CD4-positive, CD25-positive, alpha-beta regulatory T cell (primary cell): ENCODE data around the gene PDE4D. TPM values are rescaled to one million over a fixed set of nuclear protein-coding genes. Genes with fewer than 3 reads are reported as not detected.

ENCODE experiments used
- ATAC-seq, 2 donors: fragments of 150-1000 bp; cut with Tn5 transposase; one replicate each; pipeline ENCODE4 v1.10.0; 2021; ENCODE audit warnings: low read depth in 2 of 2, moderate number of reproducible peaks in 2 of 2, moderate library complexity in 1 of 2
- DNase-seq, 3 donors: peaks; one replicate each; pipeline versions ENCODE4 v3.0.0 to v3.0.0-alpha.2; 2012 to 2022; ENCODE audit warnings: mixed read lengths in 1 of 3
- H3K27ac ChIP-seq: one replicate; pipeline ENCODE4 v1.7.0; 2013; ENCODE audit warnings: mild to moderate bottlenecking, low read length; ENCODE audit not compliant: insufficient read depth, poor library complexity, severe bottlenecking
- H3K27me3 ChIP-seq: one replicate; pipeline ENCODE4 v1.7.0; 2013; ENCODE audit warnings: low read length; ENCODE audit not compliant: control insufficient read depth, insufficient read depth
- H3K36me3 ChIP-seq: one replicate; pipeline ENCODE4 v1.7.0; 2013; ENCODE audit warnings: mild to moderate bottlenecking, low read length, moderate library complexity; ENCODE audit not compliant: control insufficient read depth, insufficient read depth
- H3K4me1 ChIP-seq: 2 replicates; pipeline ENCODE4 v1.7.0; 2013; ENCODE audit warnings: mild to moderate bottlenecking, low read length; ENCODE audit not compliant: insufficient read depth, control insufficient read depth, poor library complexity, severe bottlenecking
- H3K4me3 ChIP-seq: one replicate; pipeline ENCODE4 v1.7.0; 2013; ENCODE audit warnings: low read depth, mild to moderate bottlenecking, low read length, moderate library complexity
- H3K9me3 ChIP-seq, 2 experiments: 1 replicate in 1 of 2; 2 replicates in 1 of 2; pipeline ENCODE4 v1.7.0; 2013; ENCODE audit warnings: low read length in 2 of 2, mild to moderate bottlenecking in 1 of 2, moderate library complexity in 1 of 2; ENCODE audit not compliant: control insufficient read depth in 2 of 2
- H3K27ac Mint-ChIP-seq, 3 donors: one replicate each; pipeline ENCODE4 v1.8.0; 2020 to 2022; ENCODE audit warnings: mild to moderate bottlenecking in 3 of 3, mixed read lengths in 3 of 3, moderate library complexity in 2 of 3
- H3K27me3 Mint-ChIP-seq: one replicate; pipeline ENCODE4 v1.8.0; 2022; ENCODE audit warnings: mild to moderate bottlenecking, mixed read lengths
- H3K36me3 Mint-ChIP-seq: one replicate; pipeline ENCODE4 v1.8.0; 2020; ENCODE audit warnings: mixed read lengths
- H3K4me1 Mint-ChIP-seq, 4 donors: one replicate each; pipeline ENCODE4 v1.8.0; 2020 to 2022; ENCODE audit warnings: mixed read lengths in 4 of 4, mild to moderate bottlenecking in 1 of 4
- H3K4me3 Mint-ChIP-seq, 4 donors: one replicate each; pipeline ENCODE4 v1.8.0; 2020 to 2022; ENCODE audit warnings: mild to moderate bottlenecking in 4 of 4, mixed read lengths in 4 of 4, moderate library complexity in 3 of 4
- H3K9me3 Mint-ChIP-seq, 7 donors: one replicate each; pipeline ENCODE4 v1.8.0; 2020 to 2022; ENCODE audit warnings: mixed read lengths in 7 of 7, mild to moderate bottlenecking in 3 of 7, moderate library complexity in 2 of 7
- polyA plus RNA-seq, 4 donors: library from polyadenylated mRNA; unstranded; fragments of 300-500 nt; fragmentation: Illumina TruSeq; gene quantifications; one replicate each; pipeline ENCODE4 v1.2.3, GENCODE V29; 2021
- total RNA-seq: library from RNA; stranded (reverse); gene quantifications from one replicate; pipeline ENCODE4 v1.2.3, GENCODE V29; 2022

The PDE4D gene
- total and polyA plus RNA-seq, 5 donors from 2014 or later = 2.1 to 39.9 (median 4.8) TPM

- ATAC-seq = no peak
- Histone ChIP-seq H3K36me3 (no peaks in the 10 kb centered on the region), H3K4me3 (no peak overlapping the region), H3K4me1 (peaks cover 4% of the 10 kb centered on the region), H3K27me3 (peaks cover 7% of the 10 kb centered on the region), H3K27ac (no peak overlapping the region), H3K9me3 (no peaks in the 10 kb centered on the region)
- peaks cover 0 to 12% (median 1%) of the 10 kb centered on the region in 7 donors for H3K9me3 Mint-ChIP-seq
- H3K4me3 Mint-ChIP-seq = no peak overlapping the region
- no peak overlapping the region for H3K27ac Mint-ChIP-seq
- peaks cover 20% of the 10 kb centered on the region for H3K27me3 Mint-ChIP-seq
- no peak for DNase-seq
- H3K36me3 Mint-ChIP-seq = no peaks in the 10 kb centered on the region
- peaks cover 0 to 3% (median under 1%) of the 10 kb centered on the region in 4 donors for H3K4me1 Mint-ChIP-seq
Observed at GRCh38 chr5:59897075-59897474, 3.5 kb upstream of the PDE4D start.

GRCh38 chr5:59891962-59892643, 1.4 kb downstream of the PDE4D start:
- Histone ChIP-seq H3K27ac (no peak overlapping the region), H3K4me1 (peaks cover 4% of the 10 kb centered on the region), H3K9me3 (no peaks in the 10 kb centered on the region), H3K4me3 (no peak overlapping the region), H3K27me3 (peaks cover 7% of the 10 kb centered on the region), H3K36me3 (no peaks in the 10 kb centered on the region)
- peaks cover 0 to 12% (median 1%) of the 10 kb centered on the region in 7 donors for H3K9me3 Mint-ChIP-seq
- H3K27ac Mint-ChIP-seq = no peak overlapping the region
- ATAC-seq (no peak), DNase-seq (no peak)
- H3K4me1 Mint-ChIP-seq = peaks cover 0 to 3% (median under 1%) of the 10 kb centered on the region in 4 donors
- no peaks in the 10 kb centered on the region for H3K36me3 Mint-ChIP-seq
- H3K27me3 Mint-ChIP-seq = peaks cover 25% of the 10 kb centered on the region
- no peak overlapping the region for H3K4me3 Mint-ChIP-seq

GRCh38 chr5:59887274-59887673, 6.3 kb downstream of the PDE4D start:
- H3K4me1 ChIP-seq = no peaks in the 10 kb centered on the region
- H3K9me3 ChIP-seq = no peaks in the 10 kb centered on the region
- Mint-ChIP-seq H3K4me1 (no peaks in the 10 kb centered on the region), H3K4me3 (no peak overlapping the region), H3K9me3 (peaks cover 0 to 3% (median 0%) of the 10 kb centered on the region in 7 donors), H3K27ac (no peak overlapping the region), H3K36me3 (no peaks in the 10 kb centered on the region), H3K27me3 (peaks cover 5% of the 10 kb centered on the region)
- ATAC-seq (no peak), DNase-seq (no peak)
- H3K27me3 ChIP-seq = peaks cover 3% of the 10 kb centered on the region
- no peak overlapping the region for H3K4me3 ChIP-seq
- no peaks in the 10 kb centered on the region for H3K36me3 ChIP-seq
- no peak overlapping the region for H3K27ac ChIP-seq

DNA sequence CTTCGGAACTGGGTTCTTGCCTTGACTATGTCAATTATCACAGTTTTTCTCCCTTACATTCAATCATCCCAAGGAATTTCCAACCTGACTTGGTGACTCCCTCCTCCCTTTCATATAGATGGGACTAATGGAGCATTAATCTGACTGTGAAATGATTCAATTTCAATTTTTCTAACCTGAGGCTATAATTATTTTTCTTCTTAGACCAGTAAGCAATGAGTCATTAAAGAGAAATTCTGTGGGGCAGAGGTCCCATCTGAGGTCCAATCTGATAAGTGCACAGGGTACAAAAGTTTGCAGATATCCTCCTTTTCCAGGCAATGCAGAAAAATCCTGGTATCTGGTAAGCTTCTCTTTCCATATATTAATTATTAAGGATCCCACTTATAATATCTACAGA, 18.9 kb downstream of the PDE4D start:
- Histone ChIP-seq H3K36me3 (no peaks in the 10 kb centered on the region), H3K27me3 (no peaks in the 10 kb centered on the region), H3K27ac (no peak overlapping the region), H3K4me1 (no peaks in the 10 kb centered on the region), H3K9me3 (no peaks in the 10 kb centered on the region), H3K4me3 (no peak overlapping the region)
- no peak for ATAC-seq
- Mint-ChIP-seq H3K4me3 (no peak overlapping the region), H3K27me3 (no peaks in the 10 kb centered on the region), H3K27ac (no peak overlapping the region), H3K4me1 (no peaks in the 10 kb centered on the region), H3K9me3 (peaks cover 0 to 3% (median 0%) of the 10 kb centered on the region in 7 donors), H3K36me3 (no peaks in the 10 kb centered on the region)
- DNase-seq = no peak

DNA sequence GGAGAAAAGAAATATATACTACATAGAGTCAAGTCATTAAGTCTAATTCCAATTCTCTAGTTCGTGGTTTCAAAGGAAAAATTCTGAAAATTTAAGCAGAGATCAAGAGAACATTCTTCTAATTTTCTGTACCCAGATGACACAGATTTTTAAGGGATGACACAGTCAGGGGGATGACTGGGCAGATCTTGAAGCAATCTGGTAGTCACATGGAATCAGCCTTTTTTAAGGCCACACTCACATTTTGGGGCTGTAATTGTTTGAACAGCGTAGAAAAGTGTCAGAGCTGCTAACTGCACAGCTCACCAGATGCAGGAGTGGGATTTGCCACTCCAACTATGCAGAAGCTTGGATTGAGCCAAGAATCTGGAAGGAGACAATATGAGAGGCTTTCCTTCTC, 20.4 kb downstream of the PDE4D start:
- Mint-ChIP-seq H3K27me3 (no peaks in the 10 kb centered on the region), H3K9me3 (peaks cover 0 to 3% (median 0%) of the 10 kb centered on the region in 7 donors), H3K36me3 (no peaks in the 10 kb centered on the region), H3K4me1 (no peaks in the 10 kb centered on the region), H3K27ac (no peak overlapping the region), H3K4me3 (no peak overlapping the region)
- Histone ChIP-seq H3K36me3 (no peaks in the 10 kb centered on the region), H3K27ac (no peak overlapping the region), H3K4me3 (no peak overlapping the region), H3K27me3 (no peaks in the 10 kb centered on the region), H3K9me3 (no peaks in the 10 kb centered on the region), H3K4me1 (no peaks in the 10 kb centered on the region)
- ATAC-seq (no peak), DNase-seq (no peak)

- Mint-ChIP-seq H3K36me3 (no peaks in the 10 kb centered on the region), H3K9me3 (peaks cover 0 to 2% (median 0%) of the 10 kb centered on the region in 7 donors), H3K4me1 (no peaks in the 10 kb centered on the region), H3K27ac (no peak overlapping the region), H3K4me3 (no peak overlapping the region), H3K27me3 (no peaks in the 10 kb centered on the region)
- Histone ChIP-seq H3K36me3 (no peaks in the 10 kb centered on the region), H3K27ac (no peak overlapping the region), H3K4me3 (no peak overlapping the region), H3K9me3 (no peaks in the 10 kb centered on the region), H3K27me3 (no peaks in the 10 kb centered on the region), H3K4me1 (no peaks in the 10 kb centered on the region)
- ATAC-seq = no peak
- DNase-seq = no peak
Observed at GRCh38 chr5:59866661-59867060, 26.9 kb downstream of the PDE4D start.

DNA sequence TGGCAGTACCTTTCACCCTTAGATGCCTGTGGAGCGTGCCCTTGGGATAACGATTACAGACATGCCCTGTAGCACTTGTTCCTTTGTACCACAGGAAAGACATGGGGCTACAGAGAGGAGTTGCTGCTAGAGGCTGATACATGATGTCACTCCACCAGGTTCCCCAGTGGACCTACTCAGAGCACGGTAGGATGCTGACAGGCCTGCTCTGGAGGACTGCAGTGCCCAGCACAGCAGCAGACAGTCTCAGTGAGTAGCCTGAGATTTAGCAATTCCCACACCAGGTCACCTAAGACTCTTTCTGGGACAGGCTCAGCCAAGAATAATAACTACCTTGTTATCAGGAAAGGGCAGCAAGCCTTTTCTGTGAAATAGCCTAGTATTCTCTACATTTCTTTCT, 28.8 kb downstream of the PDE4D start:
- no peaks in the 10 kb centered on the region for H3K27me3 Mint-ChIP-seq
- DNase-seq = no peak
- H3K27ac ChIP-seq = no peak overlapping the region

GRCh38 chr5:59863777-59864176, 29.7 kb downstream of the PDE4D start:
- Histone ChIP-seq H3K27ac (no peak overlapping the region), H3K4me3 (no peak overlapping the region), H3K9me3 (no peaks in the 10 kb centered on the region), H3K27me3 (no peaks in the 10 kb centered on the region), H3K4me1 (no peaks in the 10 kb centered on the region), H3K36me3 (no peaks in the 10 kb centered on the region)
- H3K27ac Mint-ChIP-seq = no peak overlapping the region
- H3K27me3 Mint-ChIP-seq = no peaks in the 10 kb centered on the region
- no peaks in the 10 kb centered on the region for H3K9me3 Mint-ChIP-seq
- no peak overlapping the region for H3K4me3 Mint-ChIP-seq
- H3K36me3 Mint-ChIP-seq = no peaks in the 10 kb centered on the region
- no peak for DNase-seq
- no peaks in the 10 kb centered on the region for H3K4me1 Mint-ChIP-seq
- no peak for ATAC-seq

More for the DNA sequence above, 28.8 kb downstream of the PDE4D start:
- Mint-ChIP-seq H3K27ac (no peak overlapping the region), H3K36me3 (no peaks in the 10 kb centered on the region), H3K4me1 (no peaks in the 10 kb centered on the region), H3K4me3 (no peak overlapping the region), H3K9me3 (peaks cover 0 to 1% (median 0%) of the 10 kb centered on the region in 7 donors)
- Histone ChIP-seq H3K36me3 (no peaks in the 10 kb centered on the region), H3K4me3 (no peak overlapping the region), H3K4me1 (no peaks in the 10 kb centered on the region), H3K9me3 (no peaks in the 10 kb centered on the region), H3K27me3 (no peaks in the 10 kb centered on the region)
- no peak for ATAC-seq
